GOT3 (cell line): ENCODE data around the gene CBLC.

ENCODE experiments used
- DNase-seq: peaks from one replicate; lab custom pipeline; 2025; ENCODE audit warnings: mixed read lengths; lab: John Stamatoyannopoulos, UW

Gene CBLC

DNA sequence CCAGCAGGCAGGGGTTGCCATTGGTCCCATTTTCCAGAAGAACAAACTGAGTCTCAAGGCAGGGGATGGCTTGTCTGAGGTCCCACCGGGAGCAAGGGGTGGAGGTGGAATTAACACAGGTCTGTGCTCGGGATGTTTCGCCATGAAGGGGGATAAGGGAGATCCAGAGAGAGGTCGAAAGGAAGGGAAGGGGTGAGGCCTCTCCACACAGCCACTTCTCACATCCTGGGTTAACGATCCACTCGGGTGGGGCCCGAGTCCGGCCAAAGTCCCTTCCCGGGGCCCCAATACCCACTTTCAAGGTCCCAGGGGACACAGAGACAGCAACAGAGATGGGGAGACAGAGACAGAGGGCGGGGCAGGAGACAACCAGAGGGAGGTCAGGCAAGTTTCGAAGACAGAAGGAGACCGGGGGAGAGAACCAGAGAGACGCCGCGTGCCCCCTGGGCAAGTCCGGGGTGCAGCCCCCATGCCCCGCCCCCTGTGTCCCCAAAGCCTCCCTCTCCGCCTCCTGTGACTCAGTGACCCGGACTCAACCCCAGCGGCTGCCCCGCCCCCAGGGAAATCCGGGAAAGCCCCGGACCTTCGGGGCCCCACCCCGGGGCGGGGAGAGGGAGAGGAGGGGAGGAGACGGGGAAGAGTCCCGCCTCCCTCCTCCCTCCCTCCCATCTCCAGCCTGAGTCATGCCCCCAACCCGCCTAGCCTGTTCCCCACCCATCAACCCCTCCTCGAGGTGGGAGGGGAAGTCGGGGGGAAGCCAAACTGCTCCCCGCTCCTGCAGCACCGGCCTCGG, 30.5 kb upstream of the CBLC start:
- DNase-seq, result peak; percentile 83

DNA sequence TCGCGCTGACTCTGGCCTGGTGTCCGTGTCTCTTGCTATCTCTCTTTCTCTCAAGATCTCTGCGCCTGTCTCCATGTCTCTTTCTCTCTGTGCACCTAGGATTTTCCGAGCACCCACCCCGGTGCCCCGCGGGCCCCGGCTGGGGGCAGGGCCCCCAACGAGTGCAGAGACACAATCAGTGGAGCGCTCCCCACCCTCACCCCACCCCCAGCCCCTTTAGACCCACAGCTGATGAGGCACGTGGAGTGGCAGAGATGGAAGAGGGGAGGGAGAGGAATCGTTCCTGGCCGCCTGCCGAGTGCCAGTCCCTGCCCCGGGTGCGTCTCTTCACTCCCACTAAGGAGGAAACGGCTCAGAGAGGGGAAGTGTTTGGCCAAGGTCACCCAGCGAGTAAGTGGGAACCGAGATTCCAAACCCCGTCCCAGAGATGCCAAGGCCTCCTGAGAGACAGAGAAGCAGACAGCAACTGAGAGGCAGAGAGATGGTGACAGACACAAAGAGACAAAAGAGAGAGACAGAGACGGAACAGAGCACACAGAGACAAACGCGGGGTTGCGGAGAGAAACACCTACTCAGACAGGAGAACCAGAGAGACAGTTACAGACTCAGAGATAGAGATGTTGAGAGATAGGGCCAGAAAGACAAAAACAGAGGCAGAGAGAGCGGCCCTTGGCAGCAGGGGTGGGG, 29.8 kb upstream of the CBLC start:
- DNase-seq, result no peak

DNA sequence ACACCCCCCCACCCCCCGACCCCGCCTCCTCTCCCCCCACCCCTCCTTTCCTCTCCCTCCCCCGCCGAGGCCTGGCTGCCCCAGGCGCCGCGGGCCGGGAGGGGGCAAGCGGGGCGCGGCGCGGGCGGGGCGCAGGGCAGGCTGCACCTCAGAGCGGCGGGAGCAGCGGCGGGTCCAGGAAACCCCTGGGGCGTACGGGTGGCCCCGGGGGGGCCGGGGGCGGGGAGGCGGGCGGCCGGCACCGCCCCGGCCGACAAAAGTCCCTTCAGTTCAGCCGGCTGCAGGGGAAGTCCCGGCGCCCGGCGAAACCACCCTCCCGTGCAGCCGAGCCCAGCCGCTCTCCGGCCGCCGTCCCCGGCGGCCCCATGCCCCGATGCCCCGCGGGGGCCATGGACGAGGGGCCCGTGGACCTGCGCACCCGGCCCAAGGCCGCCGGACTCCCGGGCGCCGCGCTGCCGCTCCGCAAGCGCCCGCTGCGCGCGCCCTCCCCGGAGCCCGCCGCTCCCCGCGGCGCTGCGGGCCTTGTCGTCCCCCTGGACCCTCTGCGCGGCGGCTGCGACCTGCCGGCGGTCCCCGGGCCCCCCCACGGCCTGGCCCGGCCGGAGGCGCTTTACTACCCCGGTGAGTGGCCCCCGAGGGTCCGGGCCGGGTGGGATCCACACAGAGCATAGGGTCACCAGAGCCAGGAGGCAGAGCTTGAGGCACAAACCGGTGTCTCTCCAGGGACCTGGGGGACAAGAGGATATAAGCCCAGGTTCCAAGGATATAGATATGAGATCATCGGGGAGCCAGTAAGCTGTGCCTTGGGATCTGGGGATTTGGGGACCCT, 29.1 kb upstream of the CBLC start, which contains the start of gene BCL3:
BCL3 (plus strand) TSS at position 283 of the 829 bp plus-strand sequence; CDS start at position 366, 83 bp downstream.
- DNase-seq, result peak; percentile 41

DNA sequence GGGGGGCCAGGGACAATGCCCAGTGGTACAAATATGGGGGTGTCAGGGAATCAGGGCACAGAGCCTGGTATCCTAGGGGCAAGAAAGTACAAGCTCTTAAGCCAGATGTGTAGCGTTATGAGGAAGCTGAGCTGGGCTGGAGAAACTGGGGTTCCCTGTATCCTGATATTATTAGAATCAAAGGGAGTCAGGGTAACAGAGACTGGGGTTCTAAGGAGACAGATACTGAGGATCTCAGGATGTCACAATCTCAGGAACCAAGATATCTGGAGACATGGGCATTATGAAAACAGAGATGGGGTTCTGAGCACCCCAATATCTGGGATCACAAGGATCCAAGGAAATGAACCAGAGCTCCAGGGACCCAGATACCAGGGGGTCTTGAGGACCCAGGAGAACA, 28.4 kb upstream of the CBLC start:
- no peak for DNase-seq

DNA sequence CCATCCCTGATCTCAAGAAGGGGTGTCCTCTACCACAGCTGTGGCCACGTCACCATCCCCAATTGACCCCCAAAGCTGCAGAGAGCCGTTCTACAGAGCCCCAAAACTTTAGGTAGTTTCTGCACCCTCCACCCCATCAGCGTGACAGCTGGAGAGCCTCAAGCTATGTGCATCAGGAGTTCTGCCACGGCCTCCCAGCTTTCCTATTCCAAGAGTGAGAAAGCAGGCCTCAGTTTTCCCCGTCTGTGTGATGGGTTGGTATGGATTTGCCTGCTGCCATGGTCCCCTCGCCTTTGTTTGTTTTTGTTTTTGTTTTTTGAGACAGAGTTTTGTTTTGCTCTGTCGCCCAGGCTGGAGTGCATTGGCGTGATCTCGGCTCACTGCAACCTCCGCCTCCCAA, 27.7 kb upstream of the CBLC start:
- DNase-seq, result no peak

DNA sequence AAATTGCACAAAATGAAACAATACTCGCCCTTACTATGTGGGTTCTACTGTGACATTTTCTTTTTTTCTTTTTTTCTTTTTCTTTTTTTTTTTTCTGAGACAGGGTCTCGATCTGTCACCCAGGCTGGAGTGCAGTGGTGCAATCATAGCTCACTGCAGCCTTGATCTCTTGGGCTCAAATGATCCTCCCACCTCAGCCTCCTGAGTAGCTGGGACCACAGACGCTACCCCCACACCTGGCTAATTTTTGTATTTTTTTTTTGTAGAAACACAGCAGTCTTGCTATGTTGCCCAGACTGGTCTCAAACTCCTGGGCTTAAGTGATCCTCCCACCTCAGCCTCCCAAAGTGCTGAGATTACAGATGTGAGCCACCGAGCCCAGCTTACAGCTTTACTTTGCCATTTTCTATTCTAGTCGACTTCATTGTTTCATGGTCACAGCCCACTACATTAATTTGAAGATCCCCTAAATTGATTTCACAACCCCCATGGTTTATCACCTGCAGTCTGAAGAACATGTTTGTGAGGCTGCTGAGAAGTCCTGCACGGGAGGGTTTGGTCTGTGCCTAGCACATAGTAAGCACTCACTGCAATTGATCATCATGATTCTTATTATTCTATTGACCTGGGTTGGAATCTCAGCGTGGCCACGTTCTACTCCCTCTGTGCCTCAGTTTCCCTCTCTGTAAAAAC, 25.4 kb upstream of the CBLC start:
- no peak for DNase-seq

DNA sequence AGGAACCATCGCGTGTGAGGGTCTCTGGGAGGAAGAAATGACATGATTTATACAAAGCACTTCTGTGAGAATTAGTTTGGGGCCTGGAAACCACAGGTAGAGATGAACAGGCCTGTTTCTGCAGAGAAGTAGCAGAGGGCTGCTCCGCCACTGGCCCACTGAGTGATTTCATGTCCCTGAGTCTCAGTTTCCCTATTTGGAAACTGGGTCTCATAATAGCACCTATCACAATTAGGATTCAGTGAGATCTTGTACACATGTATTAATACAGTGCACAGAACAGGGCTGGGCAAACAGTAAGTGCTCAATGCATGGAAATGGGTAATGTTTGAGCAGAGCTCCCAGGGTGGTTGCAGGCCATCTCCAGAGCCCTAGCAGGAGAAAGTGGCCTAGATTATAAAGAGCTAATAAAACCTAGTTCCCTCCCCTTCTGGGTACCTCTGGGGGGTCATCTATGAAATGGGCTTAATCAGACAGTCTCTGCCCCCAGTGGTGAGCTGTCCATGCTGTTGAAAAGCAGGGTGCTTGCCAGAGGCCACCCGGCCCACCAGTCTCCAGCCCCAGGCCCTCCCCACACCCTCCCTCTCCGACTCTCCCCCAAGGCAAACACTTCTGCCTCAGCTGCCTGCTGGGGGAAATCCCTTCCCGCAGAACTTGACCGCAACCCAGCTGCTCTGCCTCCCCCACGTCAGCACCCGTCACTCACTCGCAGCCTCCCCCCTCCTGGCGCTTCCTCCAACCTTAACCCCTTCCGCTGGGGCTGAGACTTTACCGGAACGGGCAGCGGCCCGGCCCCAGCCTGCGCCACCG, 24.7 kb upstream of the CBLC start:
- DNase-seq, result peak; percentile 63

DNA sequence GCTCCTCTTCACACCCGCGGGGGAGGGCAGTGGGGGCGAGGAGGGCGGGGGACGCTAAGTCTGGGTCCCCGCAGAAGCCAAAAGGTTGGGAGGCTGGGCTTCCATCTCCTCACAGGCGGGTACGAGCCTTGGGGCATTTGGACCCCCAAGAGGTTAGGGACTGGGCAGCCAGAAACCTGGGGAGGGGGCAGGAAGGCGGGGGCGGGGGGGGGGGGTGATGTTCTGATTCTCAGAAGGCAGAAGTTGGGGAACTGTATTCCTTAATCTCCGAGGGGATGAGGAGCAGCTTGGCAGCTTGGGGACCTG, 24.1 kb upstream of the CBLC start:
- DNase-seq, result no peak

DNA sequence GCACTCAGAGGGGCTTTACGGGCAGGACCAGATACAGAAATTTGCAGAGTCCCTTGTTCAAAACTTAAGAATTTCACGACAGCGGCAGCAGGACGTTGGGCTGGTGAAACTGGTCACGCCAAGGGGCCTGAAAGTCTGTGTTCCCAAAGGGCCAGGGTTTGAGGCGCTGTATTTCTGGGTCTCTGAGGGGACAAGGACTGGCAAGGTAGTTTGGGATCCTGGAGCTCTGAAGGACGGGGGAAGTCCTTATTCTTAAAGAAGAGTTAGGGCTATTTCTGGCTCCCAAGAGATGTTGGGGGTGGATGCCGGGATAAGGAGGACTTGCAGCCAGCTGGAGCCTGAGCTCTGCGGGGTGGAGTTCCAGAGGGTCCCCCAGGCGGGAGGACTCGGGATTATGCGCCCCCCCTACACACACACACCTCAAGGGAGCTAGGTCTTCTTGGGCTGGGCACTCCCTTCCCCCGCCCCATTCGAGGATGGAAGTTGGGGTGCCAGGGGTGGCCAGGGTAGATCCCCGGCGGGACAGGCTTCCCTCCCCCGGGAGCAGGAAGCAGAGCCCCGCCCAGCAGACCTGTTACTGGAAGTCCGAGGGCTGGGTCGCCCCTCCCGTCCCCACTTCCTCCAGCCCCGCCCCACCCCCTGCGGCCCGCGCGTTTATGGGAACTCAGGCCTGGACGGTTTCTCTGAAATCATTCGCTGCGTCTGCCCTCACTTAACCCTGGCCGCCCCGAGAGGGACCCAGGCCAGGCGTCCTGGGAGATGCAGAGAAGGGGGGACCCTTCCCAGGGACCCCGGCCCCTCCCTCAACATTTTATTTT, 23.5 kb upstream of the CBLC start:
- DNase-seq, result no peak

DNA sequence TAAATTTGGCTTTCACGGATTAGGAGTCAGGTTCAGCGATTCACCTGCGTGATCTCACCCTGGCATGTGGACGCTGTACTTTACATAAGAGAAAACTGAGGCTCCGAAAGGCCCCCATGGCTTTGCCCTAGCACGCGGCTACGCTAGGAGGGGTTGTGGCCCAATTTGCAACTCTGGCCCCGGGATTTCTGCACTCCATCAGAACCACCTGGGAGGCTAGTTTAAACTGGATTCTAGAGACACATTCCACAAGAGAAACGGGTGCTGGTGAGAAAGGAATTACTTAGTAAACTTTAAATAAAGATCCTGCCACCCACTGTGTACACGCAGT, 23.0 kb upstream of the CBLC start:
- no peak for DNase-seq

DNA sequence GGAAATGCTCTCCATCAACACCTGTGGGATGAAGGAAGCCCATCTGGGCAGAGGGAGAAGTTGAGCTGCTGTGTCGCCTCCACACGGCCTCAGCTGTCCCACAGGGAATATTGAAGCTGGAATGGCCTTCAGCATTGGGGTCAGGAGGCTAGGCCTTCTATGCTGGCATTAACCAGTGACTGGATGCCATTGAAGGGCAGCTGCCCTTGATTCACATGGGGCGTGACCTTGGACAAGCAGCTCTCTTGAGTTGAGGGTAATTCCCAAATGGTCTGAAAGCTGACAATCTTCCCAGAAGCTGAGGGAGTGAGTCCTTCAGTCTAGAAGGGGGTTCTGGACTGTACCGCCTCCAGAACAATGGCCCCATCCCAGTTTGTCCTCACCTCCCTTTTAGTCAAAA, 22.5 kb upstream of the CBLC start:
- no peak for DNase-seq

DNA sequence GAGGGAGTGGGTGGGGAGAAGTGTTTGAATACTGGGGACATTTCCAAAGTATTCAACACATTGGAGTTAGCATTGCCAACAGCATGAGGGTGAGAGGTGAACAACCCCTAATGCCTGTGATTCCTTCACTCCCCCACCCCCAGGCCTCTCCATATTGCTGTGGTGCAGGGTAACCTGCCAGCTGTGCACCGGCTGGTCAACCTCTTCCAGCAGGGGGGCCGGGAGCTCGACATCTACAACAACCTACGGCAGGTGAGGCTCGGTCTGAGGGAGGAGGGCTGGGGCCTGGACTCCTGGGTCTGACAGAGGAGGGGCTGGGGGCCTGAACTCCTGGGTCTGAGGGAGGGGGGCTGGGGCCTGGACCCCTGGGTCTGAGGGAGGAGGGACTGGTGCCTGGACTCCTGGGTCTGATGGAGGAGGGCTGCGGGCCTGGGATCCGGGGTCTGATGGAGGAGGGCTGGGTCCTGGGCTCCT, 21.6 kb upstream of the CBLC start:
- DNase-seq, result no peak

DNA sequence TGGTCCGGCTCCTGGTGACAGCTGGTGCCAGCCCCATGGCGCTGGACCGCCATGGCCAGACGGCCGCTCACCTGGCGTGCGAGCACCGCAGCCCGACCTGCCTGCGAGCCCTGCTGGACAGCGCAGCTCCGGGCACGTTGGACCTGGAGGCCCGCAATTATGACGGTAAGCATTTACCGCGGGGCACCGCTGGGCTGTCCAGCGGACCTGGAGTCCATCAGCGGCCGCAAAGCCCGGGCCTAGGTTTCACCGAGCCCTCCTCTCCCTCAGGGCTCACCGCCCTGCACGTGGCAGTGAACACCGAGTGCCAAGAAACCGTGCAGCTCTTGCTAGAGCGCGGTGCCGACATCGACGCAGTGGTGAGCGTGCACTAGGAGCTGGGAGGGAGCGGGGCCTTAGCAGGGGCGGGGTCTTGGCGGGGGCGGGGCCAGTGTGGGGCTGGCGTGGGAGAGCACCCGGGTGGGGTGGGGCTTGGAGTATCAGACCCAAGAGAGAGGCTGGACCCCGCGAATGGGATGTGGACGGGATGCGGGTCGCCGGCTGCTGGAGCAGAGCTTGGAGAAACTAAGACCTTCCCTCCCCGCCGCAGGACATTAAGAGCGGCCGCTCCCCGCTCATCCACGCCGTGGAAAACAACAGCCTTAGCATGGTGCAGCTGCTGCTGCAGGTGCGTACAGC, 20.5 kb upstream of the CBLC start:
- DNase-seq, result no peak

DNA sequence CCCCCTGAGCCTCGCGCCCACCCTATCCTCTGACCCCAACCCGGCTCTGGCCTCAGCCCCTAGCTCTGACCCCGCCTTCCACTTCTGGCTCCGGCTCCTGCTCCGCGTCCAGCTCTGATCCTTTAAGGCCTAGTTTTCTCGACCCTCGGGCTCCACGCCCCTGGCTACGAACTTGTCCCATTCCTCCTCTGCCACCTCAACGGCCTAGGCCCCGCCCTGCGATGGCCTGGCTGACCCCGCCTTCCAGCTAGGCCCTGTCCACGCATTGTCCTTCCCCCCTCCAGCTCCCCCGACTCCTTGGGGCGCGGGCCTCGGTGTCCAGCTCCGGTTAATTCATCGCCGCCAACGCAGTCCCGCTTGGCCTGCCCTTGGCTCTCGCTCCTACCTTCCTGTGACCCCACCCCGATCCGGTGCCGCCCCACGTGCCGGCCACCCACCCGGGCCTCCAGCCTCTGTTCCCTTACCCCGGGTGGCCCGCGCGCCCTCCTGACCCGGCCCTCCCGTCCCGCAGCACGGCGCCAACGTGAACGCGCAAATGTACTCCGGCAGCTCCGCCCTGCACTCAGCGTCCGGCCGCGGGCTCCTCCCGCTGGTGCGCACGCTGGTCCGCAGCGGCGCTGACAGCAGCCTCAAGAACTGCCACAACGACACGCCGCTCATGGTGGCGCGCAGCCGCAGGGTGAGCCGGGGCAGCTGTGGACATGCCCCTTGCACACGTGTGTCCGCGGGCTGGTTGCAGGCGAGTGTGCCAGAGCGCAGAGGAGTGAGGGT, 19.8 kb upstream of the CBLC start:
- DNase-seq, result no peak

DNA sequence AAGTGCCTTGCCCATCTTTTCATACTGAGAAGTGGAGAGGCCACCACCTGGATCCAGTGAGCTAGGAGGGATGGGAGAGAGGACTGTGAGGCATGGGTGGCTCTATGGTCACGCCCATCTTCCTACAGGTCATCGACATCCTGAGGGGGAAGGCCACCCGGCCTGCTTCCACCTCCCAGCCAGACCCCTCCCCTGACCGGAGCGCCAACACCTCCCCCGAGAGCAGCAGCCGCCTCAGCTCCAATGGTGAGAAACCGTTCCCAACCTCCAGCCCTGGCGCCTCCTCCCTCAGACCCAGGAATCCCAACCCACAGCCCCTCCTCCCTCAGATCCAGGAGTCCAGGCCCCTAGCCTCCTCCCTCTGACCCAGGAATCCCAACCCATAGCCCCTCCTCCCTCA, 19.1 kb upstream of the CBLC start:
- DNase-seq, result no peak

DNA sequence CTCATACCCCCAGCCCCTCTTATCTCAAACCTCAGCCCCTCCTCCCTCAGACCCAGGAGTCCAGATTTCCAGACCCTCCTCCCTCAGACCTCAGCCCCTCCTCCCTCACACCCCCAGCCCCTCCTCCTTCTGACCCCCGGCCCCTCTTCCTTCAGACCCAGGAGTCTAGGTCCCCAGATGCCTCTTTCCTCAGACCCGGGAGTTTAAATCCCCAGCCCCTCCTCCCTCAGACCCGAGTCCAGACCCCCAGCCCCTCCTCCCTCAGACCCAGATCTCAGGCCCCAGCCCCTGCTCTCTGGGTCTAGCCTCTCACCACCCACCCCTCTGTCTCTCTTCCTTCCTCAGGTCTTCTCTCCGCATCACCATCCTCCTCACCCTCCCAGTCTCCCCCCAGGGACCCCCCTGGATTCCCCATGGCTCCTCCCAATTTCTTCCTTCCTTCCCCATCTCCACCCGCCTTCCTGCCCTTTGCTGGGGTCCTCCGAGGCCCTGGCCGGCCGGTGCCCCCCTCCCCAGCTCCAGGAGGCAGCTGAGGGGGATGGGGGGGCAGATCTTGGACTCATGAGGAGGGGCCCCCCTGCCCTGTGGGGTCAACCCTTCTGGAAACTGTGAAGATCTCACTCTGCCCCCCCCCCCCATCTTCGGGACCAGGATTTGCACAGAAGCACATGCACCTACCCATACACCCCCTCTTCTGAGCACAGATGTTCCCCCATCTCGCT, 18.4 kb upstream of the CBLC start:
- no peak for DNase-seq

DNA sequence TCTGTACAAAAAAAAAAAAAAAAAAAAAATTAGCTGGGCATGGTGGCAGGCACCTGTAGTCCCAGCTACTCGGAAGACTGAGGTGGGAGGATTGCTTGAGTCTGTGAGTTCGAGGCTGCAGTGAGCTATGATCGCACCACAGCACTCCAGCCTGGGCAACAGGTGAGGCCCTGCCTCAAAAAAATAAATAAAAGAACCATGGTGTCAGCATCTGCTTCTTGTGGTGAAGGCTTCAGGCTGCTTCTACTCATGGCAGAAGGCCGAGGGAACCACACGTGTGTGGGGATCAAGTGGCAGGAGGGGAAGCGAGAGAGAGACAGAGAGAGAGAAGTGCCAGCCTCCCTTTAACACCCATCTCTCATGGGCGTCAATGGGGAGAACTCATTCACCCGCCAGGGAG, 15.7 kb upstream of the CBLC start:
- DNase-seq, result no peak
